Panc1 (cell line): ENCODE measurements around the gene NOP10.
"Not testable (repeated sequence)": the region's sequence is repeated elsewhere in the genome, so short reads cannot be mapped to it uniquely, and the experiment has no call there.

Source experiments
- CTCF ChIP-seq: fragments of 450-650 bp; IDR thresholded peaks from 2 replicates; pipeline ENCODE4 v1.5.1; 2017; ENCODE audit warnings: mild to moderate bottlenecking
- POLR2AphosphoS5 ChIP-seq: IDR thresholded peaks from 2 replicates; pipeline ENCODE4 v1.6.1; 2012; ENCODE audit warnings: mild to moderate bottlenecking, low read depth, low read length, moderate library complexity
- REST ChIP-seq, 2 experiments: IDR thresholded peaks; 2 replicates each; pipeline ENCODE4 v1.6.1; 2011 to 2012; ENCODE audit warnings: low read depth in 2 of 2, control low read depth in 1 of 2, low read length in 1 of 2, mild to moderate bottlenecking in 1 of 2, moderate library complexity in 1 of 2; ENCODE audit not compliant: insufficient read depth in 1 of 2
- SIN3A ChIP-seq: IDR thresholded peaks from 2 replicates; pipeline ENCODE4 v1.6.1; 2012; ENCODE audit warnings: low read depth, mild to moderate bottlenecking, low read length, moderate library complexity, borderline replicate concordance; ENCODE audit not compliant: insufficient read depth
- TCF7L2 ChIP-seq: IDR thresholded peaks from 2 replicates; pipeline ENCODE4 v1.6.1; 2011; ENCODE audit warnings: mild to moderate bottlenecking, low read depth, low read length, inconsistent platforms

- TF ChIP-seq CTCF; POLR2AphosphoS5; SIN3A; REST (IDR thresholded peaks at IDR 0.05; ENCODE audit: insufficient read depth in 1 of 2, low read depth in 2 of 2, low read length in 1 of 2); TCF7L2: not testable (repeated sequence)
These were observed 39.0 kb upstream of the NOP10 start for GRCh38 chr15:34381829-34382521.
